Trophoblast cell (in vitro differentiated cells and primary cell): ENCODE results near the gene COX18.

ENCODE experiments used
- DNase-seq, 2 donors: peaks; one replicate each; pipeline ENCODE4 v3.0.0-alpha.2; 2016
- H2AFZ ChIP-seq: 2 replicates; pipeline ENCODE4 v1.6.1; 2013; ENCODE audit warnings: low read length, moderate library complexity, mild to moderate bottlenecking; ENCODE audit not compliant: insufficient read depth, poor library complexity
- H2AK5ac ChIP-seq: 2 replicates; pipeline ENCODE4 v1.6.1; 2013; ENCODE audit warnings: mild to moderate bottlenecking, low read length
- H2BK120ac ChIP-seq: 2 replicates; pipeline ENCODE4 v1.6.1; 2013; ENCODE audit warnings: low read length, mild to moderate bottlenecking, moderate library complexity; ENCODE audit not compliant: insufficient read depth, poor library complexity
- H2BK12ac ChIP-seq: 2 replicates; pipeline ENCODE4 v1.6.1; 2013; ENCODE audit warnings: mild to moderate bottlenecking, low read length, moderate library complexity
- H2BK5ac ChIP-seq: 2 replicates; pipeline ENCODE4 v1.6.1; 2013; ENCODE audit warnings: low read length, low read depth, moderate library complexity, mild to moderate bottlenecking; ENCODE audit not compliant: poor library complexity
- H3K14ac ChIP-seq: 2 replicates; pipeline ENCODE4 v1.6.1; 2013; ENCODE audit warnings: mild to moderate bottlenecking, low read length
- H3K18ac ChIP-seq: 2 replicates; pipeline ENCODE4 v1.6.1; 2013; ENCODE audit warnings: mild to moderate bottlenecking, low read length
- H3K23ac ChIP-seq: 2 replicates; pipeline ENCODE4 v1.6.1; 2013; ENCODE audit warnings: low read length
- H3K27ac ChIP-seq: 2 replicates; pipeline ENCODE4 v1.5.1; 2013; ENCODE audit warnings: low read depth, mild to moderate bottlenecking, inconsistent platforms, low read length, moderate library complexity
- H3K27me3 ChIP-seq: 2 replicates; pipeline ENCODE4 v1.6.1; 2013; ENCODE audit warnings: inconsistent platforms, mild to moderate bottlenecking, low read length, moderate library complexity; ENCODE audit not compliant: insufficient read depth
- H3K36me3 ChIP-seq, 2 experiments: 1 replicate in 1 of 2; 2 replicates in 1 of 2; pipeline ENCODE4 v1.6.1; 2013; ENCODE audit warnings: low read length in 2 of 2, mild to moderate bottlenecking in 2 of 2, moderate library complexity in 1 of 2; ENCODE audit not compliant: insufficient read depth in 2 of 2, control insufficient read depth in 1 of 2
- H3K4ac ChIP-seq: 2 replicates; pipeline ENCODE4 v1.6.1; 2013; ENCODE audit warnings: low read depth, mild to moderate bottlenecking, low read length, moderate library complexity
- H3K4me1 ChIP-seq, 2 experiments: 1 replicate in 1 of 2; 2 replicates in 1 of 2; pipeline ENCODE4 v1.6.1; 2013; ENCODE audit warnings: low read length in 2 of 2, mild to moderate bottlenecking in 2 of 2, moderate library complexity in 1 of 2; ENCODE audit not compliant: insufficient read depth in 2 of 2, control insufficient read depth in 1 of 2
- H3K4me2 ChIP-seq: 2 replicates; pipeline ENCODE4 v1.6.1; 2013; ENCODE audit warnings: inconsistent platforms, mild to moderate bottlenecking, low read length, moderate library complexity
- H3K4me3 ChIP-seq: 2 replicates; pipeline ENCODE4 v1.5.1; 2013; ENCODE audit warnings: mild to moderate bottlenecking, low read depth, low read length, inconsistent platforms
- H3K79me1 ChIP-seq: one replicate; pipeline ENCODE4 v1.6.1; 2013; ENCODE audit warnings: low read length
- H3K79me2 ChIP-seq: 2 replicates; pipeline ENCODE4 v1.6.1; 2013; ENCODE audit warnings: low read length, mild to moderate bottlenecking; ENCODE audit not compliant: control insufficient read depth, insufficient read depth, poor library complexity
- H3K9ac ChIP-seq: 2 replicates; pipeline ENCODE4 v1.6.1; 2013; ENCODE audit warnings: mild to moderate bottlenecking, low read length
- H3K9me3 ChIP-seq: 2 replicates; pipeline ENCODE4 v1.6.1; 2013; ENCODE audit warnings: low read depth, mild to moderate bottlenecking, control low read depth, inconsistent platforms, low read length; ENCODE audit not compliant: insufficient read depth
- H4K12ac ChIP-seq: 2 replicates; pipeline ENCODE4 v1.6.1; 2013; ENCODE audit warnings: low read depth, mild to moderate bottlenecking, low read length, moderate library complexity
- H4K8ac ChIP-seq: 2 replicates; pipeline ENCODE4 v1.6.1; 2013; ENCODE audit warnings: low read depth, mild to moderate bottlenecking, low read length, moderate library complexity
- H4K91ac ChIP-seq: one replicate; pipeline ENCODE4 v1.6.1; 2013; ENCODE audit warnings: low read depth, mild to moderate bottlenecking, low read length, moderate library complexity
- whole genome bisulfite sequencing: extraction: QIAGEN DNeasy Blood & Tissue Kit; methylation state at CpG from one replicate; pipeline ENCODE4 v1.1.7; 2013; ENCODE audit warnings: missing lambda C conversion rate; ENCODE audit not compliant: insufficient read length, insufficient coverage; ENCODE audit errors: extremely low coverage; 5-methylcytosine and 5-hydroxymethylcytosine counted together

COX18 gene

GRCh38 chr4:73090738-73091137, 21.2 kb upstream of the COX18 start:
- H3K18ac ChIP-seq: no peak overlapping the region
- no peak overlapping the region for H3K27ac ChIP-seq
- H3K4me1 ChIP-seq: no peaks in the 10 kb centered on the region
- no peak overlapping the region for H4K8ac ChIP-seq
- H3K27me3 ChIP-seq: no peaks in the 10 kb centered on the region
- DNase-seq: no peak
- no peak overlapping the region for H2BK120ac ChIP-seq
- H3K4ac ChIP-seq: no peak overlapping the region
- H4K12ac ChIP-seq: no peak overlapping the region
- peaks cover 25 to 27% of the 10 kb centered on the region in 2 experiments for H3K36me3 ChIP-seq
- H2AK5ac ChIP-seq: no peak overlapping the region
- H3K4me3 ChIP-seq: no peak overlapping the region
- no peak overlapping the region for H3K14ac ChIP-seq
- H2AFZ ChIP-seq: no peak overlapping the region
- no peaks in the 10 kb centered on the region for H3K9me3 ChIP-seq
- no peak overlapping the region for H3K23ac ChIP-seq
- no peak overlapping the region for H3K4me2 ChIP-seq
- H3K79me2 ChIP-seq: no peaks in the 10 kb centered on the region
- WGBS: no CpG with 5 or more reads among the region's 1 CpG
- no peak overlapping the region for H4K91ac ChIP-seq
- H3K9ac ChIP-seq: no peak overlapping the region
- no peaks in the 10 kb centered on the region for H3K79me1 ChIP-seq
- no peak overlapping the region for H2BK5ac ChIP-seq
- H2BK12ac ChIP-seq: no peak overlapping the region

GRCh38 chr4:73087871-73088270, 18.4 kb upstream of the COX18 start:
- Histone ChIP-seq H3K27ac (no peak overlapping the region), H4K8ac (no peak overlapping the region), H3K4me1 (no peaks in the 10 kb centered on the region), H3K4me3 (no peak overlapping the region), H2AFZ (no peak overlapping the region), H3K9ac (no peak overlapping the region), H3K4ac (no peak overlapping the region), H3K23ac (no peak overlapping the region), H4K12ac (no peak overlapping the region), H3K36me3 (peaks cover 21 to 24% of the 10 kb centered on the region in 2 experiments), H4K91ac (no peak overlapping the region), H3K18ac (no peak overlapping the region), H3K79me1 (no peaks in the 10 kb centered on the region), H2BK120ac (no peak overlapping the region), H2BK5ac (no peak overlapping the region), H3K14ac (no peak overlapping the region), H3K27me3 (no peaks in the 10 kb centered on the region), H3K9me3 (no peaks in the 10 kb centered on the region), H2BK12ac (no peak overlapping the region), H3K79me2 (no peaks in the 10 kb centered on the region), H2AK5ac (no peak overlapping the region), H3K4me2 (no peak overlapping the region)
- DNase-seq: no peak

- Histone ChIP-seq H2BK5ac (no peak overlapping the region), H3K14ac (no peak overlapping the region), H3K4me1 (no peaks in the 10 kb centered on the region), H3K4me3 (no peak overlapping the region), H3K4ac (no peak overlapping the region), H3K79me2 (no peaks in the 10 kb centered on the region), H3K27me3 (no peaks in the 10 kb centered on the region), H2AFZ (no peak overlapping the region), H3K9me3 (no peaks in the 10 kb centered on the region), H2AK5ac (no peak overlapping the region), H3K36me3 (peaks cover 17 to 19% of the 10 kb centered on the region in 2 experiments), H3K9ac (no peak overlapping the region), H4K12ac (no peak overlapping the region), H3K23ac (no peak overlapping the region), H4K91ac (no peak overlapping the region), H3K79me1 (no peaks in the 10 kb centered on the region), H3K4me2 (no peak overlapping the region), H4K8ac (no peak overlapping the region), H3K18ac (no peak overlapping the region), H2BK120ac (no peak overlapping the region), H2BK12ac (no peak overlapping the region), H3K27ac (no peak overlapping the region)
- no CpG with 5 or more reads among the region's 6 CpGs for WGBS
- no peak for DNase-seq
These were observed 16.8 kb upstream of the COX18 start for GRCh38 chr4:73086095-73086868.

- Histone ChIP-seq H2AK5ac (no peak overlapping the region), H3K14ac (no peak overlapping the region), H3K4me2 (no peak overlapping the region), H3K79me2 (no peaks in the 10 kb centered on the region), H4K91ac (no peak overlapping the region), H3K36me3 (peaks cover 21 to 28% of the 10 kb centered on the region in 2 experiments), H3K79me1 (no peaks in the 10 kb centered on the region), H3K18ac (no peak overlapping the region), H2AFZ (no peak overlapping the region), H4K12ac (no peak overlapping the region), H3K9ac (no peak overlapping the region), H3K27me3 (no peaks in the 10 kb centered on the region), H3K23ac (no peak overlapping the region), H4K8ac (no peak overlapping the region), H3K4ac (no peak overlapping the region), H2BK12ac (no peak overlapping the region), H3K4me1 (no peaks in the 10 kb centered on the region), H3K27ac (no peak overlapping the region), H3K4me3 (no peak overlapping the region), H2BK120ac (no peak overlapping the region), H3K9me3 (no peaks in the 10 kb centered on the region), H2BK5ac (no peak overlapping the region)
- DNase-seq: no peak
- no CpG with 5 or more reads among the region's 3 CpGs for WGBS
These were observed 11.3 kb upstream of the COX18 start for GRCh38 chr4:73080789-73081188.
